ENCODE measurements around the gene CD320. TPM values are rescaled to one million over a fixed set of nuclear protein-coding genes. Genes with fewer than 3 reads are reported as not detected.

CD320 gene
- total RNA-seq, 1 experiment from 2014 or later, result 135 TPM

DNA sequence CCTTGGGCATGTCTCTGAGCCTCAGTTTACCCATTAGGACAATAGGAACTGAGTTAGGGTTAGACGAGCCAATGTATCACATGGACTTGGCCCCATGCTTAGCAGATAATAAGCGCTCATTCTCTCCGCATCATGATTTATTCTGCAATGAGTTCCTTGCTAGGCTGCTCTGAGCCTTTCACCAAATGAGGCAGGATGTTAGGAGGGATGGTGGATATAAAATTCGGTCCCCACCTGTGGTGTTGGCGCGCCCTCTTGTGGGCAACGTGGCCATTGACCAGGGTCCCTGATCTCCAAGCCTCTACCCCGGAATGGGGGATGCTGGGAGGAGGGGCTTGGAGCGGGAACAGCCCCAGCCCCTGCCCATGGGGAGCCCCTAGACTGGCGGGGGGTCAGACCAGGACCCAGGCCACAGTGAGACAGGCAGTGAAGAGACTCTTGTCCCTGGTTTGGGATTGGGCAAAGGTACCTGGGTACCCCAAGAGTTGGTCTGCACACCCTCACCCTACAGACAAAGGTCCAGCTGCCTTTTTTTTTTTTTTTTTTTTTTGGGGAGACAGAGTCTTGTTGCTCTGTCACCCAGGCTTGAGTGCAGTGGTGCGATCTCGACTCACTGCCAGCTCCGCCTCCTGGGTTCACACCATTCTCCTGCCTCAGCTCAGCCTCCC, 55.1 kb downstream of the CD320 start:
- H3K4me1 ChIP-seq (ENCODE audit: insufficient read depth, low read length, poor library complexity, severe bottlenecking), result no peaks in the 10 kb centered on the region
- ChIA-PET CTCF (interaction anchor here (0.6 to 0.7 kb wide), 7 partner anchors 102 to 1086 kb away, joined by 4 to 21 read pairs (median 8); no protein-coding TSS in a partner anchor), POLR2A (ENCODE audit: low non-redundant PET) (no interaction called here)
- peak; percentile 89 for DNase-seq (ENCODE audit: low spot score)
- TF ChIP-seq EZH2 (IDR thresholded peaks at IDR 0.05; ENCODE audit: borderline replicate concordance, low read depth, low read length, poor library complexity, severe bottlenecking), result no peak
- TF ChIP-seq, protein P1, sequence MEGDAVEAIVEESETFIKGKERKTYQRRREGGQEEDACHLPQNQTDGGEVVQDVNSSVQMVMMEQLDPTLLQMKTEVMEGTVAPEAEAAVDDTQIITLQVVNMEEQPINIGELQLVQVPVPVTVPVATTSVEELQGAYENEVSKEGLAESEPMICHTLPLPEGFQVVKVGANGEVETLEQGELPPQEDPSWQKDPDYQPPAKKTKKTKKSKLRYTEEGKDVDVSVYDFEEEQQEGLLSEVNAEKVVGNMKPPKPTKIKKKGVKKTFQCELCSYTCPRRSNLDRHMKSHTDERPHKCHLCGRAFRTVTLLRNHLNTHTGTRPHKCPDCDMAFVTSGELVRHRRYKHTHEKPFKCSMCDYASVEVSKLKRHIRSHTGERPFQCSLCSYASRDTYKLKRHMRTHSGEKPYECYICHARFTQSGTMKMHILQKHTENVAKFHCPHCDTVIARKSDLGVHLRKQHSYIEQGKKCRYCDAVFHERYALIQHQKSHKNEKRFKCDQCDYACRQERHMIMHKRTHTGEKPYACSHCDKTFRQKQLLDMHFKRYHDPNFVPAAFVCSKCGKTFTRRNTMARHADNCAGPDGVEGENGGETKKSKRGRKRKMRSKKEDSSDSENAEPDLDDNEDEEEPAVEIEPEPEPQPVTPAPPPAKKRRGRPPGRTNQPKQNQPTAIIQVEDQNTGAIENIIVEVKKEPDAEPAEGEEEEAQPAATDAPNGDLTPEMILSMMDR (conservative IDR thresholded peaks at IDR 0.05; ENCODE audit: low read depth, low read length), result peak; percentile 95
- BruUV-seq (replicated peaks), result no TSS peak
- H3K36me3 ChIP-seq (ENCODE audit: insufficient read depth, low read length, poor library complexity, severe bottlenecking), result no peaks in the 10 kb centered on the region
- intact Hi-C loops (cut with micrococcal nuclease; ENCODE audit: unreplicated experiment), result loop anchor here (1.0 to 10.0 kb wide), 4 partner anchors 94 to 398 kb away; no protein-coding TSS in a partner anchor
- H3K27ac ChIP-seq (ENCODE audit: low read depth, low read length, poor library complexity, severe bottlenecking), result no peak overlapping the region
- H3K4me3 ChIP-seq (ENCODE audit: low read depth, low read length, poor library complexity, severe bottlenecking), result no peak overlapping the region
- no peaks in the 10 kb centered on the region for H3K9me3 ChIP-seq (ENCODE audit: low read depth, low read length, poor library complexity, severe bottlenecking)
- no peaks in the 10 kb centered on the region for H3K27me3 ChIP-seq (replicated peaks; ENCODE audit: insufficient read depth, low read depth, low read length, poor library complexity)

Other genes with a start within 250 kb of the CD320 start
- 0.06 and 0.17 TPM in 2 replicates for gene FBN3, start 158.8 kb downstream of the CD320 start, total RNA-seq (2021)
- gene CERS4, start 99.0 kb downstream of the CD320 start, total RNA-seq (2021), result 4.8 and 9.3 TPM in 2 replicates
- 70.2 and 83.5 TPM in 2 replicates for gene NDUFA7, start 13.0 kb upstream of the CD320 start, total RNA-seq (2021)
- gene RPS28, start 13.1 kb upstream of the CD320 start, total RNA-seq (2021), result 1,301 and 1,324 TPM in 2 replicates
- 0.73 and 1.1 TPM in 2 replicates for gene KANK3, start 34.9 kb upstream of the CD320 start, total RNA-seq (2021)
- gene ANGPTL4, start 55.8 kb upstream of the CD320 start, total RNA-seq (2021), result 1.1 and 1.7 TPM in 2 replicates
- gene RAB11B, start 82.0 kb upstream of the CD320 start, total RNA-seq (2021), result 88.7 and 91.4 TPM in 2 replicates
- gene MARCHF2, start 104.9 kb upstream of the CD320 start, total RNA-seq (2021), result 8.8 and 11.8 TPM in 2 replicates
- 413 and 436 TPM in 2 replicates for gene HNRNPM, start 136.6 kb upstream of the CD320 start, total RNA-seq (2021)
- 0.42 and 0.49 TPM in 2 replicates for gene PRAM1, start 194.3 kb upstream of the CD320 start, total RNA-seq (2021)
- gene ZNF414, start 205.8 kb upstream of the CD320 start, total RNA-seq (2021), result 26.0 and 26.7 TPM in 2 replicates

Data from A673 (cell line).